H1 (cell line): ENCODE data around the gene PRKCZ.

Experiments used
- BACH1 ChIP-seq: IDR thresholded peaks from 2 replicates; pipeline ENCODE4 v1.6.1; 2012; ENCODE audit warnings: low read length, improper control_type of control experiment
- CREB1 ChIP-seq: IDR thresholded peaks from 2 replicates; pipeline ENCODE4 v1.6.1; 2012; ENCODE audit warnings: inconsistent platforms
- KDM1A ChIP-seq: fragments of 200-600, 300-600 bp; sonication (generic); IDR thresholded peaks from 2 replicates; pipeline ENCODE4 v1.7.1; 2016; ENCODE audit warnings: mild to moderate bottlenecking, low read length, borderline replicate concordance
- POLR2A ChIP-seq, 2 experiments: IDR thresholded peaks; 1 replicate in 1 of 2; 2 replicates in 1 of 2; pipeline ENCODE4 v1.6.1; 2011; ENCODE audit warnings: low read depth in 2 of 2, low read length in 2 of 2, mild to moderate bottlenecking in 2 of 2; ENCODE audit errors: control extremely low read depth in 1 of 2
- POLR2AphosphoS5 ChIP-seq: IDR thresholded peaks from 2 replicates; pipeline ENCODE4 v1.6.1; 2011; ENCODE audit warnings: low read depth, low read length
- RNF2 ChIP-seq: fragments of 200-900, 300-1000 bp; sonication (generic); IDR thresholded peaks from 2 replicates; pipeline ENCODE4 v1.7.1; 2016; ENCODE audit warnings: borderline replicate concordance, low read depth, mild to moderate bottlenecking, antibody characterized with exemption, low read length; ENCODE audit not compliant: poor library complexity, severe bottlenecking; ENCODE audit errors: missing control alignments

DNA sequence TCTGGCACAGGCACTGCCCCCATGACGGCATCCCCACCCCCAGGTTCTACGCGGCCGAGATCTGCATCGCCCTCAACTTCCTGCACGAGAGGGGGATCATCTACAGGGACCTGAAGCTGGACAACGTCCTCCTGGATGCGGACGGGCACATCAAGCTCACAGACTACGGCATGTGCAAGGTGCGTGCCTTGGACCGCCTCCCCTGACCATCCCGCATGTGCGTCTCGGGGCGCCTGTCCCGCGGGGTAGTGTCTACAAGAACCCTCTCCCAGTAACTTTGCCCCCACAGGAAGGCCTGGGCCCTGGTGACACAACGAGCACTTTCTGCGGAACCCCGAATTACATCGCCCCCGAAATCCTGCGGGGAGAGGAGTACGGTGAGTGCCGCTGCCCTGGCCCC is 121.8 kb downstream of the PRKCZ start:
- TF ChIP-seq POLR2AphosphoS5 (no peak), RNF2 (no peak), BACH1 (no peak), POLR2A (IDR thresholded peaks at IDR 0.05; ENCODE audit: control extremely low read depth in 1 of 2, low read depth in 2 of 2, low read length in 2 of 2) (no peak), KDM1A (no peak), CREB1 (no peak)
